Activated CD8-positive, alpha-beta T cell treated with anti-CD3 and anti-CD28 coated beads for 36 hours (primary cell): Measurements from ENCODE around the gene PAAF1. TPM values are rescaled to one million over a fixed set of nuclear protein-coding genes. Genes with fewer than 3 reads are reported as not detected.

Experiments used
- ATAC-seq: fragments of 200-7000 bp; cut with Tn5 transposase; one replicate; pipeline ENCODE4 v1.10.0; 2021; ENCODE audit warnings: mild to moderate bottlenecking, moderate library complexity
- CTCF ChIA-PET: fragments of 350-600 bp; sonication (Branson Sonifier 250); formaldehyde crosslinking; loops from one replicate; lab custom pipeline; 2021; ENCODE audit warnings: antibody characterized with exemption; lab: Charles Lee
- POLR2A ChIA-PET: fragments of 350-600 bp; sonication (Branson Sonifier 250); formaldehyde crosslinking; loops from one replicate; lab custom pipeline; 2021; ENCODE audit warnings: antibody characterized with exemption; lab: Charles Lee
- DNase-seq: peaks from one replicate; pipeline ENCODE4 v3.0.0-alpha.2; 2020
- H3K27ac Mint-ChIP-seq: one replicate; pipeline ENCODE4 v1.8.0; 2021; ENCODE audit warnings: mild to moderate bottlenecking, mixed read lengths
- H3K27me3 Mint-ChIP-seq: one replicate; pipeline ENCODE4 v1.8.0; 2021; ENCODE audit warnings: mixed read lengths
- H3K36me3 Mint-ChIP-seq: one replicate; pipeline ENCODE4 v1.8.0; 2021; ENCODE audit warnings: low read depth, mixed read lengths
- H3K4me1 Mint-ChIP-seq: one replicate; pipeline ENCODE4 v1.8.0; 2021; ENCODE audit warnings: low read depth, mixed read lengths
- H3K4me3 Mint-ChIP-seq: one replicate; pipeline ENCODE4 v1.8.0; 2021; ENCODE audit warnings: mild to moderate bottlenecking, moderate library complexity, mixed read lengths
- H3K9me3 Mint-ChIP-seq: one replicate; pipeline ENCODE4 v1.8.0; 2021; ENCODE audit warnings: mixed read lengths
- intact Hi-C: fragments of 100-400 bp; cut with micrococcal nuclease; formaldehyde crosslinking; loops from one replicate; pipeline ENCODE4 v1.10.0; 2022
- total RNA-seq, 2 experiments: library from RNA; stranded (reverse); gene quantifications; one replicate each; pipeline ENCODE4 v1.2.3, GENCODE V29; 2021
- TF ChIP-seq, protein P1 (sequence below): fragments of 200-600 bp; IDR thresholded peaks from one replicate; pipeline ENCODE4 v1.8.0; 2022; ENCODE audit warnings: antibody characterized with exemption, mild to moderate bottlenecking

The PAAF1 gene
- total RNA-seq, 2 experiments from 2014 or later = 32.5 to 34.9 TPM

DNA sequence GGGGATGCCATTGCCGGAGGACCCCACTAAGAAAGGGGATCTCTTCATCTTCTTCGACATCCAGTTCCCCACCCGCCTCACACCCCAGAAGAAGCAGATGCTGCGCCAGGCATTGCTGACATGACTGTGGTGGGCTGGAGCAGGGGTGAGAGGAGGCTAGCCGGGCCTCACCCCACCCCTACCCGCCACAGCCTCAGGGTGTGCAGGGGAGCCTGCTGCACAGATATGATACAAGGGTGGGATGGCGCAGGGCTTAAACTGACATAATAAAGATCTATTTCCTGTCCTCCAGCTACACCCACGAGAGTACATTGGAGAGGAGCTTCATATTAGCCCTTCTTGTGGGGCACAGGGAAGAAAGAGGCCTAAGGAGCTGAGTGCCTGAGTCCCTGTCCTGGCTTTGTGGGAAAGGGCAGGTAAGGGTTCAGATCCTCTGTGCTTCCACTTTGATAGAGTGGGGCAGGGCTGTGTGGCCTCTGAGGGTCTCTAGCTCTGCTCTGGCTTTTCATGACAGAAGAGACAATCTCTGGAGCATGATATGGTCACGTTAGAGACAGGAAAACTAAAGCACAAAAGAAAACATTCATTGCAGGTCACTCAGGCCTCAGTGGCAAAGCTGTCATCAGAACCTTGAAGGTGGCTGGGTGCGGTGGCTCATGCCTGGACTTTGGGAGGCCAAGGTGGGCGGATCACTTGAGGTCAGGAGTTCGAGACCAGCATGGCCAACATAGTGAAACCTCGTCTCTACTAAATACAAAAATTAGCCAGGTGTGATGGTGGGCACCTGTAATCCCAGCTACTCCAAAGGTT lies 93.4 kb downstream of the PAAF1 start:
- H3K4me1 Mint-ChIP-seq = peaks cover 72% of the 10 kb centered on the region
- DNase-seq = peak; percentile 67
- TF ChIP-seq, protein P1, sequence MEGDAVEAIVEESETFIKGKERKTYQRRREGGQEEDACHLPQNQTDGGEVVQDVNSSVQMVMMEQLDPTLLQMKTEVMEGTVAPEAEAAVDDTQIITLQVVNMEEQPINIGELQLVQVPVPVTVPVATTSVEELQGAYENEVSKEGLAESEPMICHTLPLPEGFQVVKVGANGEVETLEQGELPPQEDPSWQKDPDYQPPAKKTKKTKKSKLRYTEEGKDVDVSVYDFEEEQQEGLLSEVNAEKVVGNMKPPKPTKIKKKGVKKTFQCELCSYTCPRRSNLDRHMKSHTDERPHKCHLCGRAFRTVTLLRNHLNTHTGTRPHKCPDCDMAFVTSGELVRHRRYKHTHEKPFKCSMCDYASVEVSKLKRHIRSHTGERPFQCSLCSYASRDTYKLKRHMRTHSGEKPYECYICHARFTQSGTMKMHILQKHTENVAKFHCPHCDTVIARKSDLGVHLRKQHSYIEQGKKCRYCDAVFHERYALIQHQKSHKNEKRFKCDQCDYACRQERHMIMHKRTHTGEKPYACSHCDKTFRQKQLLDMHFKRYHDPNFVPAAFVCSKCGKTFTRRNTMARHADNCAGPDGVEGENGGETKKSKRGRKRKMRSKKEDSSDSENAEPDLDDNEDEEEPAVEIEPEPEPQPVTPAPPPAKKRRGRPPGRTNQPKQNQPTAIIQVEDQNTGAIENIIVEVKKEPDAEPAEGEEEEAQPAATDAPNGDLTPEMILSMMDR = no peak
- peaks cover 24% of the 10 kb centered on the region for H3K36me3 Mint-ChIP-seq
- no peak overlapping the region for H3K4me3 Mint-ChIP-seq
- intact Hi-C loops = loop anchor here (5.0 kb wide), 1 partner anchor 37 kb away; the partner anchor contains the start of gene UCP3
- ChIA-PET POLR2A (interaction anchor here (0.6 to 16.4 kb wide), 7 partner anchors 11 to 350 kb away, joined by 3 to 269 read pairs (median 7); partner anchors contain the start of genes C2CD3, PPME1, UCP2 and UCP3), CTCF (interaction anchor here (0.8 to 3.0 kb wide), 6 partner anchors 9 to 85 kb away, joined by 3 to 13 read pairs (median 3); no protein-coding TSS in a partner anchor)
- ATAC-seq = peak; percentile 60
- peak overlapping the region; percentile 75 for H3K27ac Mint-ChIP-seq
- no peaks in the 10 kb centered on the region for H3K9me3 Mint-ChIP-seq
- no peaks in the 10 kb centered on the region for H3K27me3 Mint-ChIP-seq

DNA sequence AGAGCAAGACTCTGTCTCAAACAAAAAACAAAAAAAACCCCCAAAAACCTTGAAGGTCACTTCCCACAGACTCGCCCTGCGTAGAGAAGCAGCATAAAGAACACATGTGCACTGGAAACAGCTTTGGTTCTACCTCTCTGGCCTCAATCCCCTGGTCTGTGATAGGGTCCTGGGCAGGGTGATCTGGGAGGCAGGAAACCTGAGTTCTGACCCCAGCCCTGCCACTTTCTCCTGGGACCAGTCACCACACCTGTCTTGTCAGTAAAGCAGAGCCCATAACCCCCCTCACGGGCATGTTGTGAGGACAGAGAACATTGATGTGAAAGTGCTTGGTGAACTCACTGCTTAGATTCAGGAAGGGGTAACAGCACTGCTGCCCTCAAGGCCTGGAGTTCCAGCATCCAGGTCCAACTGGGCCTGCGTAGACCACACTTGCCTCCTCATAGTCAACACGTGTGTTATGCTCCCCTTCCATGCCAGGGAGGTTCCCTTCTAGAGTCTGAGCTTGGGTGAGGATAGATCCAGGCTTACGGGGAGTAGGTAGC lies 94.4 kb downstream of the PAAF1 start:
- peaks cover 34% of the 10 kb centered on the region for H3K36me3 Mint-ChIP-seq
- ATAC-seq (peak; percentile 12), DNase-seq (no peak)
- intact Hi-C loops = loop anchor here (5.0 kb wide), 1 partner anchor 36 kb away; the partner anchor contains the start of gene UCP3
- POLR2A ChIA-PET = interaction anchor here (1.0 to 16.4 kb wide), 8 partner anchors 9 to 200 kb away, joined by 3 to 269 read pairs (median 6); partner anchors contain the start of genes C2CD3, PPME1, UCP2 and UCP3
- H3K27ac Mint-ChIP-seq = peak overlapping the region; percentile 75
- no peaks in the 10 kb centered on the region for H3K27me3 Mint-ChIP-seq
- CTCF ChIA-PET = interaction anchor here (0.9 to 3.0 kb wide), 4 partner anchors 9 to 599 kb away, joined by 3 to 13 read pairs (median 3); no protein-coding TSS in a partner anchor
- H3K9me3 Mint-ChIP-seq = no peaks in the 10 kb centered on the region
- peaks cover 78% of the 10 kb centered on the region for H3K4me1 Mint-ChIP-seq
- H3K4me3 Mint-ChIP-seq = no peak overlapping the region
- TF ChIP-seq, protein P1 = no peak

DNA sequence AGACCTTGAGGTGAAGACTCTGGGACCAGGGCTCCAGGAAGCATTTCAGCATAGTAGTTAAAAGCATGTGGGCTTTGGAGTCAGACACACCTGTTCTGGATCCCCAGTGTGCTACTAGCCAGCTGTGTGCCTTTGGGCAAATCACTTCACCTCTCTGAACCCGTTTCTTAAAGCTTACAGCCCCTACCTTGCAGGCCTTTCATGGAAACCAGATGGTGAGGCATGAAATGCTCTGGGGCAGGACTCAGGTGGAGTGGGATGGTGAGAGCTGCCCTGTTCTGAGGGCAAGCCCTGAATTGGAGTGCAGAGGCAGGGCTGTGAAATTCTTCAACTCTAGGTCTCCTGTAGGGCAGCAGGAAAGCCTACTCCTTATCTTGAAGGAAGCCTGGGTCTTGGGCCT lies 95.4 kb downstream of the PAAF1 start:
- Mint-ChIP-seq H3K27ac (peak overlapping the region; percentile 84), H3K9me3 (no peaks in the 10 kb centered on the region), H3K4me3 (no peak overlapping the region), H3K27me3 (no peaks in the 10 kb centered on the region), H3K36me3 (peaks cover 44% of the 10 kb centered on the region), H3K4me1 (peaks cover 86% of the 10 kb centered on the region)
- ATAC-seq = no peak
- ChIA-PET CTCF (interaction anchor here (1.1 to 3.0 kb wide), 3 partner anchors 8 to 18 kb away, joined by 3 to 13 read pairs (median 4); no protein-coding TSS in a partner anchor), POLR2A (interaction anchor here (1.0 to 16.4 kb wide), 10 partner anchors 9 to 129 kb away, joined by 3 to 269 read pairs (median 4); partner anchors contain the start of genes UCP2 and UCP3)
- TF ChIP-seq, protein P1 = no peak
- intact Hi-C loops = loop anchor here (5.0 kb wide), 1 partner anchor 35 kb away; the partner anchor contains the start of gene UCP3
- DNase-seq = no peak

DNA sequence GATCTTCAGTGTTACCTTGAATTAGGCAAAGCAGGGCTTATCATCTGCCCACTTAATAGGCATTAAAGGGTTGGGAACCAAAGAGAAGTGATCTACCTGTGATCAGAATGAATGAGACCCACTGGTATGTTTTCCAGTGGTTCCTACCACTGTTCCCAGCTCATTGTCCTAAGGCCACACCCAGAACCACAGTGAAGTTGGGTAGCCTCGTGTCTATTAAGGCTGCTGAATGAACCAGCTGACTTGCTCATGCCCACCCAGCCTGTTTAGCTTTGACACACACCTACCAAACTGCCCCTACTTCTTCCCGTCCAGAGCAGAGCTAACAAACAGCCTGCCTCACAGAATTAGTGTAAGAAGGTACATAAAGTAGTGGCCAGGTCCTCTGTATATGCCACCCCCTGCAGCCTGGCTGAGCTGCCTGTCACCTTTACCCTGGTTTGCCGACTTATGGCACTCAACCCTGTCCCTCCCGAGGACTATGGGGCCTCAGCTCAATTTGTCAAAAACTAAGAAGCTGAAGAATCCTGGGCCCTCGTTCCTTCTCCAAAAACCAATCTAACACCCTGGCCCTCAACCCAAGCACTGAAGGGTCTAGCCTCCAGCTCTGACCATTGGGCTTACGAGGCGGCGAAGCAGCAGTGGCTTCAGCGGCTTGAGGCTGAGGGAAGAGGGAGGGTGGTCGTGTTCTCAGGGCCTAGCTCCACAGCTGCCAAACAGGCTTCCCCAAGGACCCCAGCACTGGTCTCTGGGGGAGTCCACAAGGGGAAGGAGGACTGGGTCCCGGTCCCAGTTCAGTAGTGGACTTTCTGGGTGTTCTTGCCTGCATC lies 96.0 kb downstream of the PAAF1 start:
- CTCF ChIA-PET = interaction anchor here (1.1 to 2.5 kb wide), 3 partner anchors 9 to 18 kb away, joined by 3 to 13 read pairs (median 4); no protein-coding TSS in a partner anchor
- H3K4me3 Mint-ChIP-seq = no peak overlapping the region

More for the DNA sequence above, 96.0 kb downstream of the PAAF1 start:
- TF ChIP-seq, protein P1 = no peak
- POLR2A ChIA-PET = interaction anchor here (1.0 to 16.4 kb wide), 9 partner anchors 8 to 128 kb away, joined by 3 to 269 read pairs (median 4); partner anchors contain the start of genes UCP2 and UCP3
- Mint-ChIP-seq H3K27ac (peak overlapping the region; percentile 84), H3K36me3 (peaks cover 50% of the 10 kb centered on the region), H3K9me3 (no peaks in the 10 kb centered on the region), H3K27me3 (no peaks in the 10 kb centered on the region), H3K4me1 (peaks cover 88% of the 10 kb centered on the region)
- DNase-seq (no peak), ATAC-seq (no peak)
- intact Hi-C loops = loop anchor here (5.0 kb wide), 1 partner anchor 34 kb away; the partner anchor contains the start of gene UCP3
